Neuron (in vitro differentiated cells): ENCODE results near the gene NKG7.

ENCODE experiments used
- H2AFZ ChIP-seq: one replicate; pipeline ENCODE4 v1.6.1; 2013; ENCODE audit warnings: low read depth, mild to moderate bottlenecking, inconsistent platforms, low read length, moderate library complexity
- H3K27me3 ChIP-seq: one replicate; pipeline ENCODE4 v1.6.1; 2013; ENCODE audit warnings: low read length; ENCODE audit not compliant: insufficient read depth
- H3K36me3 ChIP-seq: one replicate; pipeline ENCODE4 v1.6.1; 2013; ENCODE audit warnings: low read length; ENCODE audit not compliant: insufficient read depth
- H3K4me1 ChIP-seq: one replicate; pipeline ENCODE4 v1.6.1; 2013; ENCODE audit warnings: low read length; ENCODE audit not compliant: insufficient read depth
- H3K4me3 ChIP-seq: 2 replicates; pipeline ENCODE4 v1.5.1; 2013; ENCODE audit warnings: mild to moderate bottlenecking, low read length, moderate library complexity
- H3K9me3 ChIP-seq: one replicate; pipeline ENCODE4 v1.6.1; 2013; ENCODE audit warnings: low read length

The NKG7 gene

DNA sequence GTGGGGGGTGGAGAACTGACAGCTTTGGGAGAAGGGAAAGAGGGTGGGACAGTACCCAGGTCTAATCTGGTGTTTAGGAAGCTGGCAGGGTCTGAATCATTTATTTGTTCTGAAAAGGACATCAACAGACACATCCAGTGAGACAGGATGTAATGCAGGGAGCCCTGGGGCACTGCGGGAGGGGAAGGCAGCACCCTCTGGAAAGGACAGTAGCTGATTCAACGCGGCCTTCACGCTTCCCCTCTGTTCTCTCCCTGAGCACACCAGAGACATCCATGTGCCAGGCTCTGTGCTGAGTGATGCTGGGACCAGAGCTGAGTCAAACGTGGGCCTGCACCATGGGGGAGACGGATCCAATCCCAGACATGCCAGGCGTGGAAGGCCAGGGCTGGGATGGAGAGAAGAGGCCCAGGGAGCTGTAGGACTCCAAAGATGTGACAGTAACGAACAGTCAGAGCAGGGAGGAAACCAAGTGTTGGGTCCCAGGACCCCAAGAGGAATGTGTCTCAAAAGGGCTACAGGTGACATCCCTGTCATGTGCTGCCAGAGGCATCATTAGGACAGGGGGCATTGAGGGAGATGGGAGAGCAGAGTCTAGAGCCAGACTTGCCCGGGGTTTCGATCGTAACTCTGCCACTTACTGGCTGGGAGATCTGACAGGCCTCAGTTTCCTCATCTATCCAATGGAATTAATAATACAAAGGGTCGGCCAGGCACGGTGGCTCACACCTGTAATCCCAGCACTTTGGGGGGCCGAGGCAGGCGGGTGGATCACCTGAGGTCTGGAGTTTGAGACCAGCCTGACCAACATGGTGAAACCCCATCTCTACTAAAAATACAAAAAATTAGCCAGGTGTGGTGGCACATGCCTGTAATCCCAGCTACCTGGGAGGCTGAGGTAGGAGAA is 8.0 kb downstream of the NKG7 start:
- Histone ChIP-seq H2AFZ (no peak overlapping the region), H3K4me3 (no peak overlapping the region), H3K4me1 (peaks cover 17% of the 10 kb centered on the region)

DNA sequence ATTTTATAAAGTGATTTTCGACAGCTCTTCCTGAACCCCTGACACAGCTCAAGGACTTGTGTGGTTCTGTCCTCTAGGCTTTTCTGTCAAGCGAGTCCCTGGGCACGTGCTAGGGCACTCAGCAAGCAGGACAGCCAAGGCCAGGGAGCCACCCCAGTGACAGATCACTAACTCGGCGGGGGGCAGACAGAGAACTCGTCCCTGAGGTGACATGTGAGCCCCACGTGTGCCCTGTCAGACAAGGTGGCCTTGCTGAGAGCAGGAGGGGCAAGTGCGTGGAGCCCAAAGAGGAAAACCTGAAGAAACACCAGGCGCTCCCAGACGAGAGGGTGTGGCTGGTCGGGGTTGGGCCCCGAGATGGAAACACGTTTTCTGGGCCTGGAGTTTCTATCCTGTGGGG is 11.2 kb downstream of the NKG7 start:
- Histone ChIP-seq H2AFZ (no peak overlapping the region), H3K4me3 (no peak overlapping the region), H3K27me3 (no peaks in the 10 kb centered on the region), H3K9me3 (no peaks in the 10 kb centered on the region), H3K36me3 (no peaks in the 10 kb centered on the region), H3K4me1 (peaks cover 10% of the 10 kb centered on the region)

More for the DNA sequence above, 8.0 kb downstream of the NKG7 start:
- Histone ChIP-seq H3K27me3 (no peaks in the 10 kb centered on the region), H3K9me3 (no peaks in the 10 kb centered on the region), H3K36me3 (no peaks in the 10 kb centered on the region)

DNA sequence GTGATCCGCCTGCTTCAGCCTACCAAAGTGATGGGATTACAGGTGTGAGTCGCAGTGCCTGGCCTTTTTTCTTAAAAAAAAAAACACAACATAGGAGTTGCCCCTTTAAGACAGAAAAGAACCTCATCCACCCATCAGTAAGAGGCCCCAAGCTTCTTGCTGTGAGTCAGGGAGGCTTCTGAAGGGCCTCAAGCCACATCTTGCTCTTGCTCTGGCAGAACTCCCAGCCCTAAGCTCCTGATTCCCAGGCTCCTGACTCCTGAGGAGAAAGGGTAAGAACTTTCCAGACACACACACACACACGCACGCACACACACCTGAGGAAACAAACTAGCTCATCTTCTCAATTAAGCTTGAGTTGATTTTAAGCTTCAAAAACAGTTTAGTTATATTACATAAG is 13.2 kb downstream of the NKG7 start:
- Histone ChIP-seq H3K36me3 (no peaks in the 10 kb centered on the region), H3K27me3 (no peaks in the 10 kb centered on the region), H3K9me3 (no peaks in the 10 kb centered on the region), H2AFZ (no peak overlapping the region), H3K4me3 (no peak overlapping the region), H3K4me1 (peaks cover 3% of the 10 kb centered on the region)

DNA sequence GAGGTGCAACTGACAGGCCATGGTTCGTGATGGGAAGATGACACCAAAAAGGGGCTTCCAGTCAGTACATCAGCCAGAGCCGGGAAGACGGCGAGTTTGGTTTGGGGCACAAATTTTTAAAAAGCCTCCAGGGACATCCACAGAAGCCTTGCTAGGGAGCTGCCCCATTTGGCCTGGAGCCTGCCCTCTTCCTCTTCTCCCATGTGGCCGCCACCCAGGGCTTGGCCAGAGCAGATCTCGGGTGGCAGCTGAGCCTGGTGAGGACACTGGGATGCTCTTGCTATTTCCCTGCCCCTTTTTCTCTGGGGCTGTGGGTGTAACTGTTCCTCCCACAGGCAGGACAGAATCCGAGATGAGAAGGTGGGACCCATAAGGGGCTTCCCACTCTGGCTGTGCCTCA is 14.5 kb downstream of the NKG7 start:
- Histone ChIP-seq H3K36me3 (no peaks in the 10 kb centered on the region), H3K4me1 (peaks cover 8% of the 10 kb centered on the region), H3K4me3 (no peak overlapping the region), H3K9me3 (no peaks in the 10 kb centered on the region), H3K27me3 (no peaks in the 10 kb centered on the region), H2AFZ (no peak overlapping the region)

DNA sequence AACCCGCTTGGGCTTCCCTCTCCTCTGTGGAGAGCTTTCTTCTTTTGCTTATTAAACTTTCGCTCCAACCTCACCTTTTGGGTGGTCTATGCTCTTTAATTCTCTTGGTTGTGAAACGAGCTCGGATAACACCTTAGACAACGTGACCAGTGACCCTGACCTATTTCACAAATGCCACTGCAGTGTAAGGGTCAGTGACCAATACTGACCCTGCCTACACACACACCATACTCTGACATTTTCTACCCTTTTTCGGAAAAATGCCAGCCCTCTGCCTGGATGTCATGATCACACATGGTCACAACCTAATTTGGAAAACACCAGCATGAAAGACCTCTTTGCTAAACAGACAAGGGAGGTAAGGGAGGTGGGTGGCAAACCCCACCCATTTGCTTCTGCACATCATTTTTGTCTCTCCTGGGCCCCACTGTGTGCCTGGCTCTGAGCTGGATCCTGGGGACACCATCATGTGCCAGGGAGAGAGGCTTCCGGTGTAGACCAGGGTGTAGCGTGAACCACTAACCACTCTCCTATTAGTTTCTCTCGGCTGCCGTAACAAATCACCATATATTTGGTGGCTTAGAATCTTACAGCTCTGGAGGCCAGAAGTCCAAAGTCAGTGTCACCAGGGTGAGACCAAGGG is 16.2 kb downstream of the NKG7 start:
- peaks cover 6% of the 10 kb centered on the region for H3K36me3 ChIP-seq
- no peak overlapping the region for H2AFZ ChIP-seq
- no peaks in the 10 kb centered on the region for H3K27me3 ChIP-seq
- peaks cover 8% of the 10 kb centered on the region for H3K4me1 ChIP-seq
- H3K9me3 ChIP-seq = no peaks in the 10 kb centered on the region
- no peak overlapping the region for H3K4me3 ChIP-seq

DNA sequence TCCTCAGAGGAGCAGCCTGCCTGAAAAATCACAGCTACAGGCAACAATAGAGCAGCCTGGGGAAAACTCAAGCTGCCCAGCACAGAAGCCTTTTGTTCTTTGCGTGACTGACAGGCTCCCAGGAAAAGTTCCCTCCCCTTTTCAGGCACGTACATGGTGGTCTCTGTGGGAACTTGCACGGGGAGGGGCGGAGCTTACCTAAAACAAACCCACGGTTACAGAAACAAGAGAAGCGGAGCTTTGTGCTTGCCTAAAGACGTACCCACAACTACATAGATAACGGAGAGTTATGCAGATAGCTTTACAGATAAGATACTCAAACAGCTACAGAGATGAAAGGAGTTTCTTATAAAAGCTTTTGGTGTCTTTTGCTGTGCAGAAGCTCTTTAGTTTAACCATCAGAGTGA is 17.7 kb downstream of the NKG7 start:
- peak overlapping the region; percentile 52 for H2AFZ ChIP-seq
- peaks cover 12% of the 10 kb centered on the region for H3K36me3 ChIP-seq
- H3K27me3 ChIP-seq = no peaks in the 10 kb centered on the region
- H3K4me3 ChIP-seq = peak overlapping the region; percentile 41
- H3K9me3 ChIP-seq = no peaks in the 10 kb centered on the region
- H3K4me1 ChIP-seq = peaks cover 8% of the 10 kb centered on the region

DNA sequence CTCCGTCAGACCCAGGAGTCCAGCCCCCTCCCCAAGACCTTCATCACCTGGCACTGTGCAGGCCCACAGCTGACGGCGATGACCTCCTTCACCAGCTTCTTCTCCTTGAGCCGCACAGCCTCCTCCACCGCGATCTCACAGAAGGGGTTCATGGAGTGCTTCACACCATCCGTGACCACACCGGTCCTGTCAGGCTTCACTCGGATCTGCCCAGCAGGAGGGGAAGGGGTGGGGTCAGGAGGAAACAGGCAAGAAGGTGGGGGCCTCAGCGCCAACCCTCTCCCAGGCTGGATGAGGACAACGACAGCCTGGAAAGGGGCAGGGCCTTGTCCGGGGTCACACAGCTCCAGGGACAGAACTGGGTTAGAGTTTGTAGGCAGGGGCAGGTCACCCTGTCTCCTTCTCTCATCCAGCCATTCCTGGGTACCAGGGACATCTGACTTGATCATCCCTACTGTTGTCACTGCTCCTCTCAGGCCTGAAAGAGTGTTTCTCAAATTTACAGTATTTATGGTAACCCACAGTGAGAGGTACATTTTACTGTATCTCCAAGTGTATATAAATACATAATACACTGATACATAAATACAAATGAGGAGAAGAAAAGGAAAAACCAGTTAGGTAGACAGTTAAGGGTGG is 18.2 kb downstream of the NKG7 start:
- peak overlapping the region; percentile 41 for H3K4me3 ChIP-seq
- no peaks in the 10 kb centered on the region for H3K9me3 ChIP-seq
- H3K4me1 ChIP-seq = peaks cover 8% of the 10 kb centered on the region
- H3K36me3 ChIP-seq = peaks cover 16% of the 10 kb centered on the region
- no peaks in the 10 kb centered on the region for H3K27me3 ChIP-seq
- H2AFZ ChIP-seq = peak overlapping the region; percentile 52

DNA sequence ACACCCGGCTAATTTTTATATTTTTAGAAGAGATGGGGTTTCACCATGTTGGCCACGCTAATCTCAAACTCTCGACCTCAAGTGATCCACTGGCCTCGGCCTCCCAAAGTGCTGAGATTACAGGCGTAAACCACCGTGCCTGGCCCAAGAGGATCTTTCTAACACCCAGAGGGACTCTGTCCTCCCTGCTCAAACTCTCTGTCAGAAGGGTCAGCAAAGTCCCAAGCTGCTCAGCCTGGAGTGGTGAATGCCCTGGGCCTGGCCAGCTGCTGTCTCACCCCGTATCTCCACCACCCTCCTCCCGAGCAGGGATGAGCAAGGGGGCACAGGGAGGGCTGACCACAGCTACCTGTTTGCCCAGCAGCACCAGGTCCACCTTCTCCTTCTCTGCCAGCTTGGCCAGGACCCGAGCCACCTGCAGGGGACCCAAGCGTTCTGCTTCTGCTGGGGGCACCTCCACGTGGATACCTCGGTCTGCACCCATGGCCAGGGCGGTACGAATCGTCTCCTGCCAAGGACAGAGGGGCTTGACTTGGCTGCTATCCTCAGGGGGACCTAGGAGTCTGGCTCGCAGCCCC is 19.6 kb downstream of the NKG7 start:
- H3K4me3 ChIP-seq = no peak overlapping the region
- no peaks in the 10 kb centered on the region for H3K27me3 ChIP-seq
- H3K4me1 ChIP-seq = peaks cover 8% of the 10 kb centered on the region
- H2AFZ ChIP-seq = no peak overlapping the region
- no peaks in the 10 kb centered on the region for H3K9me3 ChIP-seq
- H3K36me3 ChIP-seq = peaks cover 16% of the 10 kb centered on the region

DNA sequence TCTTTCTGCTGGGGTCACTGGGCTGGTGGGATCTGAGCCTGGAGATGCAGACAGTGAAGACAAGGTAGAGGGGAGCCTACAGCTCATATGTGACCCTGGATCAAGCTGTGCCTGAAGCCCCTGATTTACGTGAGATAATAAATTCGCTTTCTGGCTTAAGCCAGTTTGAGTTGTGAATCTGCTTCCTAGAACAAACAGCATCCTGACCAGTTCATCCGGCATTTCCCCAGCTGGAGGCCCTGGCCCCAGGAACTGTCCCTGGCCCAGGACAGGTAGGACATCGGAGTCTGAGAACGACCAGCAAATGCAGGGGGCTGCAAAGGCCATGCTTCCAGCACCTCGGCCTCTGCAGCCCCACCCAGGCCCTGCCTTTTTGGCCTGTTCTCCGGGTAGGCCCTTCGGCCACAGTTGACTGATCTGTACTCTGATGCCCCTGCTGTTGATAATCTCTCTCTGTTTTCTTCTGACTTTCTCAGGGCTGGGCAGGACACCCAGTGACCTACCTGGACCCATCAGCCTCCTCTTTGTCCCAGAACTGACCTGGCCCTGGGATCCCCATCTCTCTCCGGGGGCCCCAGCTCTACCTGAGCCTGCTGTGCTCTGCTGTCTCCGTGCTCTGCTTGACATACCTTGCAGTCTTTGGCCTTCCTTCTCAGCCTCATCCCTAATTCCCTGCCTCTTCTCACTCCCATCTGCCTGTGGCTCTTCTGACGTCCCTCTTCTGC is 21.0 kb downstream of the NKG7 start:
- no peaks in the 10 kb centered on the region for H3K27me3 ChIP-seq
- H3K4me3 ChIP-seq = no peak overlapping the region
- H3K4me1 ChIP-seq = peaks cover 8% of the 10 kb centered on the region
- no peaks in the 10 kb centered on the region for H3K9me3 ChIP-seq
- no peak overlapping the region for H2AFZ ChIP-seq
- peaks cover 16% of the 10 kb centered on the region for H3K36me3 ChIP-seq

DNA sequence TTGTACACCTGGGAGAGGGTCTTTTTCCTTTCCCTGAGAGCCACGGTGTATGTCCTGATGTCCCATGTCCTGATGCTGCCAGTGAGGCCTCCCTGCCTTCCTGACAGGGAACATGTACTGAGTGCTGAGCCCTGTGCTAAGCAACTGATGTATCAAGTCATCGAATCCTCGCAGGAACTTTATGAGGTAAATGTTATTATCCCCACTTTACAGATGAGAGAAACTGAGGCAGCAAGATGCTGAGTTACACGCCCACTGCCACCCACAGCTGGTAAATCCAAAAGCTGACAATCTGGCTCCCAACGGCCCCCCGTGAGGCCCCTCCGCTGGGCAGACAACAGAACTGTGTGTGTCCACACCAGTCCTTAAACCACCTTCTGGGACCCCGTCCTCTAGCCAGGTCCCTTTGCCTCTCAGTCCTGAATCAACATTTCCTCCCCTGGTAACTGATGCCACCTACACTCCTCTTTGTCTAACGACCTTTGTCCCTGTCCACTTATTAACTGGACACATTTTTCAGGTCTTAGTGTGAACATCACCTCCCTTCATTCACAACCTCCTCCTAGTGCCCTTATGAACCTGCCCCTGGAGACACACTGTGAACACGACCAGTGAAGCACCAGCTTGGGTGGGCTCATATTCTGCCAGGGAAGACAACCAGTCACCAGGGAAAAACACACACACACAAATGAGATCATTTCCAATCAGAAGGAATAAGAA is 25.1 kb downstream of the NKG7 start:
- Histone ChIP-seq H2AFZ (no peak overlapping the region), H3K9me3 (no peaks in the 10 kb centered on the region), H3K4me1 (no peaks in the 10 kb centered on the region), H3K36me3 (peaks cover 19% of the 10 kb centered on the region), H3K27me3 (no peaks in the 10 kb centered on the region), H3K4me3 (no peak overlapping the region)

DNA sequence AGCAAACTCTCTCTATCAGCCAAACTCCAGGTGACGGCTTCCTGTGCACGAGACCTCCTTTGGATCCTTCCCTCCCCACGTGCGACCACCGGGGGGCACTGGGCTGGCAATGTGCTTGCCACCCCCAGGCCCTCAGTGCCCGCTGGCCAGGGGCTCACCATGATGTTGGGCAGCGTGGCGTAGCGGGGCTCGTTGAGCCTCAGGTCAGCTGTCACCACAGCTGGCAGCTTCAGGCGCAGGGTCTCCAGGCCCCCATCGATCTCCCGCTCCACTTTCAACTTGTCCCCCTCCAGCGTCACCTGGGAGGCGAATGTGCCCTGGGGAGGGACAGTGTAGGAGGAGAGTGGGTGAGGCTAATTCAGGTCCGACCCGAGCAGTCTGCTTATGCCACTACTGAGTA is 25.7 kb downstream of the NKG7 start:
- Histone ChIP-seq H3K27me3 (no peaks in the 10 kb centered on the region), H2AFZ (no peak overlapping the region), H3K36me3 (peaks cover 17% of the 10 kb centered on the region), H3K4me3 (no peak overlapping the region), H3K4me1 (no peaks in the 10 kb centered on the region), H3K9me3 (no peaks in the 10 kb centered on the region)

DNA sequence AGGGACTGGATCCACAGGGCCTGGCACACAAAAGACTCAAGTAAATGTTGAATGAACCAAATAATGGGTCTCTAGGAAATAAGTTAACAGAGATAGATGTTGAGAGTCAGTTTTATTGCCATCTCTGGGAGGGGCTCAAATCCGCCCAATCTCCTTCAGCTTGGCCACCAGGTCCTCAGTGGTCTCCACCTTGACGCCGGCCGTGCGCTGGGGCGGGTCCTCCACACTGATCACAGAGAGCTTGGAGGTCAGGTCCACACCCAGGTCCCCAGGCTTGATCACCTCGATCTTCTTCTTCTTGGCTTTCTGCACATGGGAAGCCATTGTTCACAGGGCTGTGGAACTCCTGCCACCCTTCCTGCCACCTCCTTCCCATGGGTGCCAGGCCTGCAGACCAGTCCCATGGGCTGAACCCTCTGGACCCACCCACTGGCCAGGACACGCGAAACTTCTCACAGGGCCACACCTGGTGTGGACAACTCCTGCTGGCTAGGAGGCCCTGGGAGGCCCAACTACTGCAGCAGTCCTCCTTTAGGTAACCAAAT is 27.3 kb downstream of the NKG7 start:
- no peaks in the 10 kb centered on the region for H3K4me1 ChIP-seq
- H3K36me3 ChIP-seq = peaks cover 7% of the 10 kb centered on the region
- no peak overlapping the region for H2AFZ ChIP-seq

More for the DNA sequence above, 27.3 kb downstream of the NKG7 start:
- H3K9me3 ChIP-seq = no peaks in the 10 kb centered on the region
- peaks cover 3% of the 10 kb centered on the region for H3K27me3 ChIP-seq
- no peak overlapping the region for H3K4me3 ChIP-seq
